Glutamatergic neuron (in vitro differentiated cells): ENCODE data around the gene FLAD1. TPM values are rescaled to one million over a fixed set of nuclear protein-coding genes. Genes with fewer than 3 reads are reported as not detected.

Experiments
- DNase-seq: peaks from one replicate; pipeline ENCODE4 v3.0.0; 2022
- H3K27ac Mint-ChIP-seq: one replicate; pipeline ENCODE4 v1.8.0; 2020; ENCODE audit warnings: mild to moderate bottlenecking, mixed read lengths, inconsistent platforms; ENCODE audit not compliant: unreplicated experiment
- H3K27me3 Mint-ChIP-seq: one replicate; pipeline ENCODE4 v1.8.0; 2020; ENCODE audit warnings: mild to moderate bottlenecking, moderate library complexity, mixed read lengths, inconsistent platforms; ENCODE audit not compliant: unreplicated experiment
- H3K36me3 Mint-ChIP-seq: one replicate; pipeline ENCODE4 v1.8.0; 2020; ENCODE audit warnings: mild to moderate bottlenecking, mixed read lengths, inconsistent platforms; ENCODE audit not compliant: unreplicated experiment
- H3K4me1 Mint-ChIP-seq: one replicate; pipeline ENCODE4 v1.8.0; 2020; ENCODE audit warnings: mild to moderate bottlenecking, low read depth, mixed read lengths, inconsistent platforms; ENCODE audit not compliant: unreplicated experiment
- H3K4me3 Mint-ChIP-seq: one replicate; pipeline ENCODE4 v1.8.0; 2020; ENCODE audit warnings: mild to moderate bottlenecking, mixed read lengths, inconsistent platforms; ENCODE audit not compliant: unreplicated experiment
- H3K9me3 Mint-ChIP-seq: one replicate; pipeline ENCODE4 v1.8.0; 2020; ENCODE audit warnings: mild to moderate bottlenecking, moderate library complexity, mixed read lengths, inconsistent platforms; ENCODE audit not compliant: unreplicated experiment
- total RNA-seq: library from RNA; stranded (reverse); fragmentation: NEBNext Ultra II Directional; extraction: Animal tissue kit (Norgen Biotek cat#: 25700); gene quantifications from one replicate; pipeline ENCODE4 v1.2.1, GENCODE V29; 2021; ENCODE audit not compliant: unreplicated experiment
- TF ChIP-seq, protein P1 (sequence below): fragments of 200-600 bp; sonication (generic); IDR thresholded peaks from one replicate; pipeline ENCODE4 v1.5.0; 2021; ENCODE audit not compliant: partially characterized antibody, unreplicated experiment

Gene FLAD1
- total RNA-seq, 1 donor from 2014 or later, result 68.8 TPM

DNA sequence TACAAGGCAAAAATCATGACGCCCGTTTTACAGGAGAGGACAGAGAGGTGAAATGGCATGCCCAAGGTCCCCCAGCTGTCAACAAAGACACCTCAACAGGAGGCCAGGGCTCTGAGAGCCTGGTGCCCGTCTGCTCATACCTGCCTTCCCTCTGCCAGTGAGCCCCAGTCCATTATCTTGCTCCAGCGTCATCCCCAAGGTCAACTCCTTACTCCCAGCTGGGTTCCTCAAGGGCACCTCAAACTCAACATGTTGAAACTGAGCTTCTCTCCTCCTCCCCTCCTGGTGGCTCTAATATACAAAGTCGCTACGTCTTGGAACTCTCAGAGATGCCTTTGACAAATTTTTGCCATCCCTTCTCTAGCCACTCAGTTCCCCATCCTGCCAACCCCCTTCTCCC is 30.5 kb upstream of the FLAD1 start:
- Mint-ChIP-seq H3K27me3 (peaks cover 12% of the 10 kb centered on the region), H3K27ac (peak overlapping the region; percentile 20), H3K4me1 (peaks cover 48% of the 10 kb centered on the region), H3K4me3 (peak overlapping the region; percentile 17), H3K9me3 (peaks cover 11% of the 10 kb centered on the region), H3K36me3 (no peaks in the 10 kb centered on the region)
- DNase-seq, result no peak
- TF ChIP-seq, protein P1, sequence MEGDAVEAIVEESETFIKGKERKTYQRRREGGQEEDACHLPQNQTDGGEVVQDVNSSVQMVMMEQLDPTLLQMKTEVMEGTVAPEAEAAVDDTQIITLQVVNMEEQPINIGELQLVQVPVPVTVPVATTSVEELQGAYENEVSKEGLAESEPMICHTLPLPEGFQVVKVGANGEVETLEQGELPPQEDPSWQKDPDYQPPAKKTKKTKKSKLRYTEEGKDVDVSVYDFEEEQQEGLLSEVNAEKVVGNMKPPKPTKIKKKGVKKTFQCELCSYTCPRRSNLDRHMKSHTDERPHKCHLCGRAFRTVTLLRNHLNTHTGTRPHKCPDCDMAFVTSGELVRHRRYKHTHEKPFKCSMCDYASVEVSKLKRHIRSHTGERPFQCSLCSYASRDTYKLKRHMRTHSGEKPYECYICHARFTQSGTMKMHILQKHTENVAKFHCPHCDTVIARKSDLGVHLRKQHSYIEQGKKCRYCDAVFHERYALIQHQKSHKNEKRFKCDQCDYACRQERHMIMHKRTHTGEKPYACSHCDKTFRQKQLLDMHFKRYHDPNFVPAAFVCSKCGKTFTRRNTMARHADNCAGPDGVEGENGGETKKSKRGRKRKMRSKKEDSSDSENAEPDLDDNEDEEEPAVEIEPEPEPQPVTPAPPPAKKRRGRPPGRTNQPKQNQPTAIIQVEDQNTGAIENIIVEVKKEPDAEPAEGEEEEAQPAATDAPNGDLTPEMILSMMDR, result no peak

DNA sequence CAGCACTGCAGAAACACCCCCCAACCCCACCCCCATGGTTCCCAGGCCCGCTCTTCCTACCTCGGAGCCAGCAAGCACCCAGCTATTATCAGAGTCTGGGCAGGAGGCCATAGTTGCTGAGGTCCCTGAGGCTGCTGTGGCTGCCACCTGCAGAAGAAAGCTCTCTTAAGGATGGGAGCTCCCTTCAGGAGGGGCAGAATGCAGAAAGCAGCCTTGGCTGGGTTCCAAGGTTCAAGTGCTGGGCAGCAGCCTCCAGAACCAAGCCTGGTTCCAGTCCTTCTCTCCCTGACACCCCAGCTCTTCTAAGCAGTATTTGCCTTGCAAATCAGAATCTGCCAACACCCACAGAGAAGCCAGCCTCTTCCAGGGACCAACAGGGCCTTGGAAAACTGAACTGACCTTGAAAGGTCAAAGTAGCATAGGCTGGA is 29.5 kb upstream of the FLAD1 start:
- peaks cover 48% of the 10 kb centered on the region for H3K4me1 Mint-ChIP-seq
- TF ChIP-seq, protein P1, result no peak
- no peak for DNase-seq
- H3K9me3 Mint-ChIP-seq, result peaks cover 10% of the 10 kb centered on the region
- H3K36me3 Mint-ChIP-seq, result no peaks in the 10 kb centered on the region
- peaks cover 10% of the 10 kb centered on the region for H3K27me3 Mint-ChIP-seq
- H3K4me3 Mint-ChIP-seq, result peak overlapping the region; percentile 64
- H3K27ac Mint-ChIP-seq, result no peak overlapping the region

DNA sequence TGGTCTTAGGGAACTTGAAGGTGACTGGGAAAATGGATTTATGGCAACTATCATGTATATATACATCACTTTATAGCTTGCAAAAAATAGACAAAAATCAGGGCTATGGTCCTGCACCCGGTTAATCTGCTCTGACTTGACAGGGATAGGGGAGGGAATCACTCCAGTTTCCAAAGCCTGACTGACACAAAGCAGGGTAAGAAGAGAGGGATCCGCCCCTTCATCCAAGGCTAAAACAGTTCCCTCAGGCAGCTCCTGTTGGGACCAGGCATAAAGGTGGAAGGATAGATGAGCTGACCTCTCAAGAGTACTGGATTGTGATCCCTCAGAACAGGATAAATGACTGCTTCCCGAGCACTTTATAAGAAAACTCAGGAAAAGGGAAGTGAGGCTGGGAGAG is 28.6 kb upstream of the FLAD1 start:
- H3K4me3 Mint-ChIP-seq, result peak overlapping the region; percentile 99
- TF ChIP-seq, protein P1, result no peak
- no peak for DNase-seq
- peak overlapping the region; percentile 97 for H3K27ac Mint-ChIP-seq
- H3K9me3 Mint-ChIP-seq, result peaks cover 10% of the 10 kb centered on the region
- H3K36me3 Mint-ChIP-seq, result no peaks in the 10 kb centered on the region
- peaks cover 48% of the 10 kb centered on the region for H3K4me1 Mint-ChIP-seq
- peaks cover 9% of the 10 kb centered on the region for H3K27me3 Mint-ChIP-seq

DNA sequence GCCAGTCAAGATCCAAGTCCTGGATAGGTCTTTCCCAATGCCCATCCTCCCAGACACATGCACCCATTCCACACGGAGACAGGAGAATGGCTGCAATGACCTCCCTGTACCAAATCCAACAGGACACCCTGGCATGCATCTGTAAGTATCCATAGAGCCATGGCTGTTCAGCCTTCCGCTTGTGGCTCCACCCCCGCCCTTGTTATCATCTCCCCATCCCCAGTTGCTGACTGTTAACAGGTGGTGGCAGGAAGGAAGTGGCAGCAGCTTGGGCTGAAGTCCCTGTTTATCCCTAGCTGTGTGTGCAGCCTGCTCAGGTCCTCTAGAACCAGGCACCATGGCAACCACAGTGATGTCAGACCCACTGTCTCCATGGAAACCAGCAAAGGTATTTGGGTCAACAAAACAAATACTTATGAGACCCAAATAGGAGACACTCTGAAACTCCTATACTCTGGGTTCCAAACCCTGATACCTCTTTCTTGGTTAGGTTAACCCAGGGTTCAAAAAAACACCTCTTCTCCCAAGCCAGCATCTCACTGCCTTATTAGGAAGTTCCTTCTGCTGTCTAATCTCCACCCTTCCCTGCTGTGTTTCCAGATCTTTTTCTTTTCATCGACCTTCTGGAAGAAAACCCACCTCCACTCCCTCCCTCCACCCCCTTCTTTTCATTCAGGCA is 28.0 kb upstream of the FLAD1 start:
- H3K27ac Mint-ChIP-seq, result peak overlapping the region; percentile 97
- DNase-seq, result peak; percentile 60
- no peaks in the 10 kb centered on the region for H3K36me3 Mint-ChIP-seq
- peak overlapping the region; percentile 99 for H3K4me3 Mint-ChIP-seq
- peaks cover 10% of the 10 kb centered on the region for H3K9me3 Mint-ChIP-seq
- peaks cover 9% of the 10 kb centered on the region for H3K27me3 Mint-ChIP-seq
- TF ChIP-seq, protein P1, result no peak
- H3K4me1 Mint-ChIP-seq, result peaks cover 48% of the 10 kb centered on the region

DNA sequence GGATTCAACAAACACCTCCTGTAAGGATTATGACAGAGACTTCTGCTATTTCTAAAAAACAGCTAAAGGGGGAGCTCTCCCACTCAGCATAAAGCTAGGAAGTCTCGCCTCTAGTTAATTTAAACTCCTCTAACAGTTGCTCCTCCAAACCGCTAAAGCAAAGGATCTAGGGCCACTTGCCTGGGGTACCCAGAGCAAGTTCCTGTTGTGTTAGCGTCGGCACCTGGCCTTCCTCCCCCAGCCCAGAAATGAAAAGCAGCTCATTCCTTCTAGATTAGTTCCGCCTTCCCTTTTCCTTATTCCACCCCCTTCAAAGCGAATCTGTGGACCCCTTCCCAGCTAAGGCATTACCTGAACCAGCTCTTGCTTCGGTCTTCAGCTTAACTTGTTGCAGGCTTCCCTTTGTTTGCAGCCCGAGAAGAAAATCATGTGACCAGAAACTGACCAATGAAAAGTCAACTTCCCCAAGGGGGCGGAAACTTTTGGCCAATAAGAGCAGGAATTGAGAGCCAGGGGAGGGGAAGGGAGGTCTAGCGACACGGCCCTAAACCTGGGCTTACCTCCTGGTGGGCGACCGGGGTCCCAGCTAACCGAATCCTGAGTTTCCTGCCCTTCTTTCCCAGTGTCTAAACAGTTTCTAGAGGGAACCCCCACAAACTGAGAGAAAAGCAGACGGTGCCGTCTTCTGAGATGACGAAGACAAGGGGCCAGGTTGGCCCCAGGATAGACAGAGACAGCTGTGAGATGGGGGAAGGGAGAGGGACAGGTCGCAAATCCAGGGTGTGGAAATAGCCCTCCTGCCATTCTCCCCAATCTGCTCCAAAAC is 27.2 kb upstream of the FLAD1 start, which contains the start of gene PBXIP1:
TSS of gene PBXIP1 (minus strand) at position 382 of the 826 bp plus-strand sequence. CDS start 2,378 bp downstream, outside the sequence.
- Mint-ChIP-seq H3K4me3 (peak within 1 kb of the TSS; percentile 99), H3K36me3 (no peaks in the 10 kb centered on the region), H3K27me3 (peaks cover 6% of the 10 kb centered on the region), H3K27ac (peak within 1 kb of the TSS; percentile 97), H3K9me3 (peaks cover 10% of the 10 kb centered on the region), H3K4me1 (peaks cover 52% of the 10 kb centered on the region)
- DNase-seq, result peak; percentile 68
- TF ChIP-seq, protein P1, result no peak
